NCI-H2107 treated with DMSO at 0.1 percent for 48 hours (cell line): Measurements from ENCODE around the gene CST4.
"Not testable (repeated sequence)": the region's sequence is repeated elsewhere in the genome, so short reads cannot be mapped to it uniquely, and the experiment has no call there.

ENCODE experiments used
- DNase-seq: peaks from one replicate; lab custom pipeline; 2025; ENCODE audit not compliant: unreplicated experiment; lab: John Stamatoyannopoulos, UW

The CST4 gene

DNA sequence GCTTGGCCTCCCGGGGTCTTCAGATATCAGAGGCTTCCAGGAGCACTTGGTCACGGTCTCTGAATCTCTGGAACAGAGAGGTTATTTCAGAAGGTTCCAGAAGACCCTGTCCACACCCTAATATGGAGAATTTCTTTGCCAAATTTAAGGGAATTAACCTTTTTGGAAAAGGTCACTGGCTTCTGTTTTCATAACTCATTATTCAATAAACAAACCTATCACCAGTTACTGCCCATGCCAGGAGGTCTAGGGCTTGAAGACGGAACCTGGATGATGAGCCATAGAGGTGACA, 507 bp upstream of the CST4 start:
- no peak for DNase-seq

DNA sequence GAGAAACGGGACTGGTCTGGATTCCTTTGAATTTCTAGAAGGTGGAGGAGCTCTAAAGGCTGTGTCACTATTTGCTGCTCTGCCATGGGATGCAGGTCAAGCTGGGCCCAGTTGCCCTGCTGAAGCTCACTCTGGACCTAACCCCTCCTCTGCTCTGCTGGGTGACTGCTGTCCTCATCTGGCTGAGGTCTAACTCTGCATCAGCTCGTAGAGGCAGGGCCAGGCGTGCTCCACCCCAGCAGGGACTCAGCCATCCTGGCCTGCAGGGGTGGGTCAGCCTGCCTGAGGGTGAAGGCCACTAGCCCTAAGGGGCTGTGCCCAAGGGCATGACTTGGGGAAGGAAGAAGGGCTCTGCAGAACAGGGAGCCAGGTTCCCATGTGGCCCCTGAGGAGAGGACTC, 852 bp downstream of the CST4 start:
- DNase-seq: no peak

DNA sequence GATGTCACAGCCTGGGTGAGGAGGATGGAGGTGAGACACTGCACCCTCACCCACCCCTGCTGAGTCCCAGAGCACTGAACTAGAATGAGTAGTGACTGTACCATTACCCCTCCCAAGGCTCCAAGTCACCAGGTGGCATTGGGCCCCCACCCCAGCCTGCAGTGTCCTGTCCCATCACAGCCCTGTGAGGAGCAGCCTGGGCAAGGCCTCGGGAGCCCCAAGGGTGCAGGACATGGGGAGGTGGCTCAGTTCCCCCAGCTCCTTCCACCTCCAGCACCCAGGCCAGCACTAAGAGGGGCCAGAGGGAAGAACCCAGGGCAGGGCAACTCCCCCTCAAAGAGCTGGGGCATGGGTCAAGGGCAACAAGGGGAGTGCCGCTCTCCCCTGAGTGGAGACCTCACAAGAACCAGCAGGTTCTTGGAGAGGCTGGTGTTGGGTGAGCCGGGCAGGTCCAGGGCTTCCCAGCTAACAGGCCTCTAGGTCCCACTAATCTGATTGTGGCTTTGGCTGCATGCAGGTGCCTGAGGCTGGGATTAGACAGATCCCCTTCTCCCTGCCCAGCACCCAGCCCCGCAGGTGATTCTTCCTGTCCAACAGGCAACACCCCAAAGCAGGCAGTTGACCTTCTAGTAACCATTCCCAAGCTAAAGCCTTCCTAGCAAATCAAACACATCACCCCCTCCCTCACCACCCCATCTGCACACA, 2.6 kb downstream of the CST4 start:
- no peak for DNase-seq

DNA sequence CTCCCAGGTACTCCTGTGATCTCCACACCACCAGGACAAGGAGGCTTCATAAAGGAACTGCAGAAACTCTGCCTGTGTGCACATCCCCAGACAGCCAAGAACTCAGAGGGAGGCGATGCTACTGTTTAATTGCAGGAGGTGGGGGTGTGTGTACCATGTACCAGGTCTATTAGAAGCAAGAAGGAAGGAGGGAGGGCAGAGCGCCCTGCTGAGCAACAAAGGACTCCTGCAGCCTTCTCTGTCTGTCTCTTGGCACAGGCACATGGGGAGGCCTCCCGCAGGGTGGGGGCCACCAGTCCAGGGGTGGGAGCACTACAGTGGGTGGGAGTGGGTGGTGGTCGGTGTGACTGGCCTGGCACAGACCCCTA, 3.3 kb downstream of the CST4 start:
- not testable (repeated sequence) for DNase-seq

DNA sequence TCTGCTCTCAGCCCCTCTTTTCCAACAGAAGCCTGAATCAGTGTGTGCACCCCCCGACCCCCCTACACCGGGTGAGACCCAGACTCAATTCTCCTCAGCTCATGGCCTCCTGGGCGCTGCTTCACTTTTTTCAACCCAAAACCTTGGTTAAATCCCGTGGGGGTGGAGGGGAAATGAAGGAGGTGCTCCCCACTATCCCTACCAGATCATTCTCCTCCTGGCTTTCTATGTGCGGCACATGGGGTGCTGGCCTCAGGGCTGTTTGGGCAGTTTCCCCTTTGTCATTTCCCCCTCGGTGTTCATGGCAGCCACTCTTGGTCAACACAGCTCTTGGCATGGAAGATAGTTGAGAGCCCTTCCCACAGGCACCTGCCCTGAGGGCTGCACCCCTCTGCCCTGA, 4.6 kb downstream of the CST4 start:
- no peak for DNase-seq

DNA sequence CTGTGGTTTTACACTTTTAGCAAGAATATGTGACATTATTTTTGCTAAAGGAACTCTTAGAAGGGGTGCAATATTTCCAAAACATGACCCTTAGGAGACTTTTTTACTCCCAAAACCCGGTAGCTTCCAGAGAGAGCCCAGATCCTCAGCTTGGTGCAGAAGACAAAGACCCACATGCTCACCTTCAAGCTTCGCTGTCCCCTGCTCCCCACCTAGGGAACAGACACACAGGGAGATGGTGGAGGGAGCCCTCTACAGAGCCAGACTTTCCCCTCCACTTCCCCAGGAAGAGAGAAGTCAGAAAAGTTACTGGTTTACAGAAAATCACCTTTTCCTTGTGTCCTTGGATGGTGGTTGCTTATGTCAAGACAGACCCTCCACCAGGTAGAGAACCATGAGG, 5.0 kb downstream of the CST4 start:
- no peak for DNase-seq

DNA sequence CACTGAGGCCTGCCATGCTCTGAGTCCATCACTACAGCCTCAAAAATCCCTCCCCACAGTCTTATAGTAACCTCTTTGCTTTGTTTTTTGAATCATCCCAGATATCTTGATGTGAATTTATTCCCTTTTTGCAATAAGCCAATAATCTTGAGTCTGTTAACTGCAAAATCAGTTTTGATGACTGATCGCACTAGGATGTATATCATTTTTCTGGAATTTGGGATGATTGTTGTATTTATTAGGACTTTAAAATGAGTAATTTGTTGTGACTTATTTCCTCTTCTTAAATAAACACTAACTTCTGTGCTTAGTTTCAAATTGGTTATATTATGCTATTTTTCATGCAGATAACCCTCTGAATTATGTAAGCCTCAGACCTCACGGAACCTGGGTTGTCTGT, 5.6 kb downstream of the CST4 start:
- DNase-seq: no peak

DNA sequence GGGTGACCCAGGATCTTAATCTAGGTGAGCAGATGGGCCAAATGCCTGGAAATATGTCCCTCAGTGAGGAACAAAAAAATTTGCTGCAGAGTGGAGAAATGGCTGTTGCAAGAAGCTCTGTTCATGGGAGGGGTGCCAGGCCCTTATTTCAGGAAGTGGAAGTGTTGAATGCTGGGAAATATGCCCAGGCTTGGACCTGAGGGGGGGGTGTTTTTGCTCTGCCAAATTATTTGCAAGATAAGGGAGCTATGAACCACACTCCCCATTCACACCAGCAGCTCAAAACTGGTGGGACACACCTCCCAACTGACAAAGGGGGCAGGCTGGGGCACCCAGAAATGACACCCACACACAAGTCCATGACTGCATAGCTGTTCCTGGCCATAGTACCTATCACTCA, 8.7 kb downstream of the CST4 start:
- no peak for DNase-seq

DNA sequence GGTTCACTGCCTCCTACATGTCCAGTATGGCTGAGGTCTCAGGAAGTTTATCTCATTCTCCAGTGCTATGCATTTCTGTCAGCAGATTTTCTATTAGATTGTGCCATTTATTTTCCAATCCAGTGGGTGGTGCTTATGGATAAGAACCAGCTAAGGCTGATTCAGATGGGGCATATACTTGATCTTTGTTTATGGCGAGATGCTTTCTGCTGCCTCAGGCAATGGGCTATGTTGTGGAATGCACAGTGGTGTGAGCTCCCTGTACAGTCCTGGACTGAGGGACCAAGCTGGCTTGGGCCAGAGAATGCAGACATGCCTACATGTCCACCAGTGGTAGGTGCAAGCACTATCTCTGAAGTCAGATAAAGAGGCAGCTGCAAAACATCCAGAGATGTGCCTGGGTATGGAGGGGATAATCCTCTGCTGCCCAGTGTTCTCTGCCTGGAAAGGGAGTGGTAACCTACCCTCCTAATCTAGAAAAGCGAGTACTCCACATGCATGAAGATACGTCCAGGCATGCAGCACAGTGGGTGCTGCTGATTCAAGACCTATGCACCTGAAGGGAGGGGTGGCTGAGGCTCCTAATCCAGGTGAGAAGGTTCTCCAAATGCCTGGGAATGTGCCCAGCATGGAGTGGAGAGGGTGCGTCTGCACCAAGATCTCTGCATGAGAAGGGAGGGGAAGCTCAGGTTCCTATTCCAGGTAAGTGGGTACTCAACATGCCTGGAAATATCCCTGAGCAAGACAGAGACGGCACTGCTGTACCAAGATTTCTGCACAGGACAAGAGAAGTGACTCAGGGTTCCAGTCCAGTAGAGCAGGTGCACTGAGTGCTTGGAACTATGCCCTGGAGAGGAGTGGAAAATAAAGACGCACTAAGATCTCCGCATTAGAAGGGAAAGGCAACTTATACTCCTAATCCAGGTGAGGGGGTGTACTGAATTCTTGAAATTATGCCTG, 9.4 kb downstream of the CST4 start:
- DNase-seq: no peak

DNA sequence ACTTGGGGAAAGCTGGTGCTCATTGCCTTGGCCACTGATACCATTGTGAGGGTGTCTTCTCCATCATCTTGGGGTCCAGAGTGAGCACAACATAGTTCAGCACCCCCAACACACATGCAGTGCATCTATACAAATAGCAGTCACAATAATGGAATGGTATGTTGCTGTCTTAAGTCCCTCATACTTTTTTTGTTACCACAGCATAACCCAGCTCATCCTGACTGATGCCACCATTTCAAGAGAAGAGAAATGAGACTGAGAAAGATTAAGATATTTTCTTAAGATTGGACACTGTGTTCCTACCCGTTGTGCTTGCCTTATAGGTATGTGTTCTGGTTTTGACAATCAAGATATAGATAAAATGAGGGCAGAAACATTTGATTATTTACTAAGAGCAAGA, 15.6 kb downstream of the CST4 start:
- no peak for DNase-seq

DNA sequence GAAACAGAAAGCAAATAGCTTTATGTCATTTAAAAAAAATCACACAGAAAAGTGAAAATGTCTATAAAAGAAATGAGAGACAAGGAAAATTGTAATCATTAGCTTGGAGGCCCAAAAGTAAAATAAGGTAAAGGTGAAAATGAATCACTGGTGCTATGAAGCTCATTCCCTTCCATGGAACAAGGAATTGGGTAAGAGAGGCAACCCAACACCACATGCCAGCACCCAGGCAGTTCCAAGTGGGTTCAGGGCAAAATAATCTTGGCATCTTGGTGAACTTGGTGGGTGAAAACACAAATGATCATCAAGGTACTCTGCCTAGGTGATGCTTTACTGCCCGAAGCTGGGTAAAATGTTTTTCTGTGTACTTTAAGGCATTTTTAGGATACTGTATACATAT, 16.7 kb downstream of the CST4 start:
- DNase-seq: no peak

DNA sequence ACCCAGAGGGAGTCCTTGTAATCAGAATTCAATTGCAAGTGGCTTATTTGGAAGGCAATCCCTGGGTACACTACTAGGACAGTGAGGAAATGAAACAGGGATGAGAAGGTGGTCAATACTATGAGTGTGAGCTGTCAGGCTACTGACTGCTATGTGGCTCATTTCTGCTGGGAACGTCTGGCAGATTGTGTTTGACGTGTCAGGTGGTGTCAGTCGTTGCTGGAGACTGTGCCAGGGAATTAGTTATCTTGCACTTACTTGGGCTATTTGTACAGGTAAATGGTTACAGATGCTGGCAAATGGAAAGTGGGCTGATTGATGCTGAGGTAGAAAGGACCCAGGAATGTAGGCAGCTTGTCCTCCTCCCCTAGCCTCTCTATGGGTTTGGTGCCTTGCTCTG, 17.4 kb downstream of the CST4 start:
- no peak for DNase-seq

DNA sequence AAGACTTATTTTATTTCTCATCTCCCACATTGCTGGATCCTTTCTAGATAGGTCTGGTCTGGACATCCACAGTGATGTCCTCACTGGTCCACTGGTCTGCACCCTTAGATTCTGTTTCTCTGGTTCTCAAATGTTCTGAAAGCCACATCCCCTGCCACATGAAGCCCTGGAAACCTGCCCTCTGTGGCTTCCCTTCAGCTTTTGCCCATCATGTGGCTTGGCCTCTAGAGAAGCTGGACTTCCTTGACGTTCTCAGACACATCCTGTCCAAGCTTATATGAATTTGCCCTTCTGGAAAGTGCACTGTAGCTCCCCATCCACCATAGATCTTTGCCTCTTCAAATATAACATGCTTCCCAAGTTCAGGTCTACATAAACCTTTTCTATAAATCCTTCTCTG, 18.5 kb downstream of the CST4 start:
- no peak for DNase-seq

DNA sequence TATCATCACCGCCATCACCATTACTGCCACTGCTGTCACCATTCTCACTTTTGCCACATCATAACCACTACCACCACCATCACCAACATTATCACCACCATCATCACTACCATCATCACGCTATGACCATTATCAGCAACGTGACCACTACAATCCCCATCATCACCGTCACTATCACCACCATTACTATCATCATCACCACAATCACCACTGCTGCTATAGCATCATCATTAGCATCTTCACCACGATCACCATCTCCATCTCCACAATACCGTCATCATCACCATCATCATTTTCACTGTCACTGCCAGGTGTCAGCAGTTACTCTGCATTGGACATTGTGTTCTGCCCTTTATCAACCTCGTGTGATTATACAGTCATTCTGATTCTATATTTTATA, 19.0 kb downstream of the CST4 start:
- DNase-seq: no peak

DNA sequence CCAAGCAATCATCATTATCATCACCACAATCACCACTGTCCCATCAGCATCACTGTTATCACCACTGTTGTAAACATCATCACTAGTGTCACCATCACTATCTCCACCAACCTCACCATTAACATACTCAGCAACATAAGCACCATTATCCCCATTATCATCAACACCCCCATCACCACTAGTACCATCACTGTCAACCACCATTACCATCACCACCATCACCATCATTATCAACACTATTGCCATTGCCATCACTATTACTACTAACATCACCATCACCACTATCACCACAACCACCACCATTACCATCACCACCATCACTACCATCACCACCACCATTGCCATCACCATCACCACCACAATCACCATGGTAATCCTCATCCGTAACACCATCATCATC, 19.5 kb downstream of the CST4 start:
- no peak for DNase-seq

DNA sequence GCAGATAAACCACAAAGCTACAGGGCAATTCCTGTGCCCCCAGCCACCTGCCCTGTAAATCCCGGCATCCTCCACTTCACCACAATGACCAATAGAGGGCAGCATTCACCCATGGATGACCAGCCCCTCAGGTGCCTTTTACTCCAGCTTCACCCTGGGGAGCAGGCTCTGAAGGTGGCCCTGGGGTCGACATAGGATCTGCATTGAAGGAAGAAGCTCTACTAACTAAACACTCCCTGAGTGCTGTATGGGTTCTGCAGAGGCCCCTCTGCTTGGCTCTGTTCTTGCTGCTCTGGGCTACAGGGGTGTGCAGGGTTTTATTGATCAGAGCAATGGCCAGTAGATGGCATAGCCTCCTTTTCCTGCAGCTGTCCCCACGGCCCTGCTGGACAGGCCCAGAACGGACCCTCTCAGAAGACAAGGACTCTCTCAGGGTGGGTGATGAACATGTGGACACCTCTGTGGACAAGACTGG, 20.3 kb downstream of the CST4 start:
- DNase-seq: peak; percentile 18

DNA sequence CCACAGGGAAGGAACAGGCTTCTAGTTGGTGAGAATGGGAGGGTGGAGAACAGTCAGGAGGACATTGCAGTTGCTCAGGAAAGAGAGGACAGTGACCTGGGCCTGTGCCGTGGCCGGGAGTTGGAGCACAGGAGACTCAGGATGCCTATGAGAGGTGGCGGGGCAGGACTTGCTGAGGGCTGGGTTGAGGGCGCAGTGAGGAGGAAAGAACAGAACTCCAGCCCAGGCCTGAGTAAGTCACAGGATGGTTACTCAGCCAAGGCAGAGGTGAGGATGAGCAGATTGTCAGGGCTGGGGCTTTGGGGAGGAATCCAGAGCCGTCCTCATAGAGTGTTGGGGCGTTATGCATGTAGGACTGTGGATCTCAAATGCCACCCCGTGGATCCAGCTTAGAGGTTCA, 21.2 kb downstream of the CST4 start:
- no peak for DNase-seq

DNA sequence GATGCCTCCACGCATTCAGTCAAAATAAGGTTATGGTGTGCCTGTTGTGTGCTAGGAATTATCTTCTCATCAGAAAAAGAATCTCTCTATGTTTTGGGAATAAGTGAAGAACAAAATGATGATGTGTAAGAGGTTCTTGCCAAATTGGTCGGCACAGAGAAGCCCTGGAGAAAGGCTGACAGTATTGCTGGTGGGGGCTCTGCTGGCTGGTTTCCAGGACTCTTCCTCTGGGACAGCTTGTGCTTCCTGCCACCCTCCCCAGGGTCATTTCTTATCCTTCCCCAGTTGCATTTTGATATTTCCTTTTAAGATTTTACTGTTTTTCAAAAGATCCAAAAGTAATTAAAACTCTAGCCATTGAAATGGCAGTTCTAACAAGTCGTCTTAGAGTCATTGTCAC, 22.1 kb downstream of the CST4 start:
- DNase-seq: no peak

DNA sequence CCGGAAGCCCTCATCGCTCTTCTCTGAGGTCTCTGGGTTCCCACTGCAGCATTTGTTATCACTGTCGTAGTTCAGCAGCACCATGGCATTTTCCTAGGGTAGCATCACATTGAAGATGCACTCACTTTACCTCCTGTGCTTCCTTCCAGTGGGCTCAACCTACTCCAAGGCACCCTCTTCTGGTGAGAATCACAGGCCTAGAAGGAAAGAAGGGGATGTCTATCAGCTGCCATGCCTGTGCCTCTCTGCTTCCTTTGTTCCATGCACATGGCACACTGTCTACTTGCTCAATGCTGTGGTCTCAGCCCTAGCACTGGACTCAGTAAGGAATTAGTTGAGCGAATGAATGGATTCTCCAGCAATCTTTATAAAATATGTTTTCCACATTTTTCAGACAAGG, 22.6 kb downstream of the CST4 start:
- no peak for DNase-seq

DNA sequence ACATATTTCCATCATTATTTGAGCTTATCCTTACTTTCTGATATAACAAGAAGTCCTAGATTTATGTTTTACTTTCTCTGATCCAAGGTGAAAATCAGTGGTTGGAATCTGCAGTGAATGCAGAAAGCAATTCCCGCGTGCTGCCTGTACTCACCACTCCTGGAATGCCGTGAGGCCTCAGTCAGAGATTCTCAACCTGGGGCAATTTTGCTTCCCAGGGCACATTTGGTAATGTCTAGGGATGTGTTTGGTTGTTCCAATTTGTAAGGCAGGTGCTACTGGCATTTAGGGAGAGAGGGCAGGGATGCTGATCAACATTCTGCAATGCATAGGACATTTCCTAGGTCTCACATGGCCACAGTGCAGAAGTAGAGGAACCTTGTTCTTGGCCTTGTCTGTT, 23.9 kb downstream of the CST4 start:
- DNase-seq: no peak

DNA sequence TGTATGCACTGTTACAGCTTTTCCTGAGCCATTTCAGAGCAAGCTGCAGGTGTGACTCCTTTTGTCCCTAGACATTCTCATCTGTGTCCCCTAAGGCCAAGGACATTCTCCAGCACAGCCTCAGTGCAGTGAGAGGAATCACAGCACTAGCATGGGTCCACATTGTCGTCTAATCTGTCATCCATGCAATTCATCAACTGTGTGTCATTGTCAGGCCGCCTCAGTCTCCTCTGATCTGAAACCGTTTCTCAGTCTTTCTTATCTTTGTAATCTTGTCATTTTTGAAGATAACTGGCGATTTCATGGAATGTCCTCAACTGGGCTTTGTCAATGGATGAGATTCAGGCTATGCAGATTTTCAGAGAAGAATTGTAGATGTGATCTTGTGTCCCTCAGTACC, 24.8 kb downstream of the CST4 start:
- DNase-seq: not testable (repeated sequence)

DNA sequence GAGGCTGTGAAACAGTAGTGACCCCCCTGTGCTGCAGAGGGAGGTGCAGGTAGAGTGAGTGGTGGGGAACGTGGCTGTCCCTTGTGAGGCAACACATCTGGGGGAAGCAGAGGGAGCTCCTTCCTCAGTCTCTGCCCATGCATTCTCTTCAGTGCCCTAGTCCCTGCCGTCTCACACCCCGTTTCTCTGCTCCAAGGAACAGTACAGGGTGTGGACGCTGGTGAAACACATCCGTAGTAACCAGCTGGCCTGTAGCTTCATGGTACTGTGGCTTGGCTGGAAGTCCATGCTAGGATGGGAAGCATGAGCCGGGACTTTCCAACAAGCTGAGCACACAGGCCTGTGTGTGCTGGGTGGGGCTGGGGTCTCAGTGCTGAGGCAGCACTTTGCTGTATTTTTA, 25.7 kb downstream of the CST4 start:
- no peak for DNase-seq
